Parathyroid adenoma (tissue), 2 donors: ENCODE data around the gene ZBP1.

Experiments used
- H2AFZ ChIP-seq: fragments of 300-600 bp; sonication (generic); one replicate; pipeline ENCODE4 v1.7.0; 2017; ENCODE audit warnings: antibody characterized with exemption, mild to moderate bottlenecking
- H3K27ac ChIP-seq: fragments of 300-600 bp; sonication (generic); one replicate; pipeline ENCODE4 v1.7.0; 2017
- H3K27me3 ChIP-seq: fragments of 300-600 bp; sonication (generic); one replicate; pipeline ENCODE4 v1.7.0; 2017; ENCODE audit warnings: low read length; ENCODE audit not compliant: control insufficient read depth, insufficient read depth
- H3K36me3 ChIP-seq: fragments of 300-600 bp; sonication (generic); one replicate; pipeline ENCODE4 v1.7.0; 2017; ENCODE audit warnings: low read length; ENCODE audit not compliant: control insufficient read depth, insufficient read depth
- H3K4me1 ChIP-seq: fragments of 300-600 bp; sonication (generic); one replicate; pipeline ENCODE4 v1.7.0; 2017; ENCODE audit warnings: control low read depth
- H3K4me2 ChIP-seq: fragments of 300-600 bp; sonication (generic); one replicate; pipeline ENCODE4 v1.7.0; 2017; ENCODE audit warnings: low read length
- H3K4me3 ChIP-seq: fragments of 300-600 bp; sonication (generic); one replicate; pipeline ENCODE4 v1.7.0; 2017; ENCODE audit warnings: low read depth, low read length
- H3K79me2 ChIP-seq: fragments of 300-600 bp; sonication (generic); one replicate; pipeline ENCODE4 v1.7.0; 2017; ENCODE audit warnings: control low read depth
- H3K9ac ChIP-seq: fragments of 300-600 bp; sonication (generic); one replicate; pipeline ENCODE4 v1.7.0; 2017; ENCODE audit warnings: mild to moderate bottlenecking
- H3K9me3 ChIP-seq: fragments of 300-600 bp; sonication (generic); one replicate; pipeline ENCODE4 v1.7.0; 2017; ENCODE audit warnings: low read length; ENCODE audit not compliant: control insufficient read depth
- CTCF ChIP-seq: fragments of 300-600 bp; sonication (generic); IDR thresholded peaks from one replicate; pipeline ENCODE4 v1.7.0; 2017; ENCODE audit warnings: antibody characterized with exemption, mild to moderate bottlenecking
- donor health status: primary hyperparathyroidism.

The ZBP1 gene

DNA sequence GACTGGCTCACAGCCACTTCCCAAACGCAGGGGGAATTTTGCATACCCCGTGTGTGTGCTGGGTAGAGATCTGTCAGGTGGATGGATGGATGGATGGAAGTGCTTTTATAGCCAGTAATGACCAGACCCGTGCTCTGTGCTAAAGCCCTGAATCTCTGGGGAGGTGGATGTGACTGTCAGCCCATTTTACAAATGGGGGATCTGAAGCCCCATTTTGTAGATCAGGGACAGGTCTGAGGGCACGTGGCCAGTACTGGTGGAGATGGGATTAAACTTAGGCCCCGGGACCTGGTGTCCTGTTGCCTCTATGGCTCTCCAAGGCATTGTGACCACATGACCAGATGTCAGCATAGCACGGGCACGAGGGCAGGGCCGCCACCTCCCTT lies 38.2 kb upstream of the ZBP1 start:
- Histone ChIP-seq H3K9ac (no peak overlapping the region), H3K9me3 (no peaks in the 10 kb centered on the region), H3K27me3 (no peaks in the 10 kb centered on the region), H3K4me2 (no peak overlapping the region), H3K4me3 (no peak overlapping the region), H3K4me1 (peaks cover 5% of the 10 kb centered on the region), H3K79me2 (no peaks in the 10 kb centered on the region), H3K27ac (no peak overlapping the region), H2AFZ (no peak overlapping the region), H3K36me3 (no peaks in the 10 kb centered on the region)
- no peak for TF ChIP-seq CTCF

- Histone ChIP-seq H3K4me2 (no peak overlapping the region), H3K9ac (no peak overlapping the region), H3K4me1 (peaks cover 5% of the 10 kb centered on the region), H2AFZ (no peak overlapping the region), H3K27ac (no peak overlapping the region), H3K27me3 (no peaks in the 10 kb centered on the region), H3K79me2 (no peaks in the 10 kb centered on the region), H3K36me3 (no peaks in the 10 kb centered on the region), H3K4me3 (no peak overlapping the region), H3K9me3 (no peaks in the 10 kb centered on the region)
- TF ChIP-seq CTCF: no peak
Measured at GRCh38 chr20:57657535-57658446, 37.6 kb upstream of the ZBP1 start.

DNA sequence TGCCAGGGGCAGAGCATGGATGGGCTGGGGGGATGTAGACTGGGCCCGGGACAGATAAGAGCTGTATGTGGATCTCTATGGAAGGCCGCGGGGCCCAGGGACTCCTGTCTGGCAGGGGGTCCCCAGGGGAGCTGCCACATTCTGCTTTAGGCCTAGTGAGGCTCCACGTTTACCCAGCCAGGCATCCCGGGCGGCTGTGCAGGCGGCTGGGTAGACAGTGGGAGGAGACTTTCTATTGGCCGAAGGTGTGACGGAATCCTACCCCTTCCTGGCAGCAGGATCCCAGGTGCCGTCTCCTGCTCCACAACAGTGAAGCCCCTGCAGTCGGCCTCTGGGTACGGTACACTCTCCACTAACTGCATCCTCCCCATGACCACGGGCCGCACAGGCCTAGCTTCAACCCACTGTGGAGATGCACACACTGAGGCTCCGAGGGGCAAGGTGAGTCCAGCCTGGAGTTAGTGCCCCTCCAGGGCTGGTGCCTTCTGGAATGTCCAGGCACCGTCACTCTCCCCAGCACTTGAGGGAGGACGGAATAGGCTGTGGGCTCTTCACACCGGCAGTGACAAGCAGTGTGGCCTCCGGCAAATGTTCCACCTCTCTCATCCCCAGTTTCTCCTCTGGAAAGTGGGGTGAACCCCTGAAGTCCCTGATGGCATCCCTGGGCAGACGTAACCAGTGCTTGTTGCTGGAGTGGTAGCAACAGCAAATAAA lies 36.8 kb upstream of the ZBP1 start:
- Histone ChIP-seq H3K4me1 (peaks cover 5% of the 10 kb centered on the region), H3K9me3 (no peaks in the 10 kb centered on the region), H3K79me2 (no peaks in the 10 kb centered on the region), H3K27ac (no peak overlapping the region), H3K4me3 (no peak overlapping the region), H3K36me3 (no peaks in the 10 kb centered on the region), H3K4me2 (no peak overlapping the region), H2AFZ (no peak overlapping the region), H3K27me3 (no peaks in the 10 kb centered on the region), H3K9ac (no peak overlapping the region)
- no peak for TF ChIP-seq CTCF

DNA sequence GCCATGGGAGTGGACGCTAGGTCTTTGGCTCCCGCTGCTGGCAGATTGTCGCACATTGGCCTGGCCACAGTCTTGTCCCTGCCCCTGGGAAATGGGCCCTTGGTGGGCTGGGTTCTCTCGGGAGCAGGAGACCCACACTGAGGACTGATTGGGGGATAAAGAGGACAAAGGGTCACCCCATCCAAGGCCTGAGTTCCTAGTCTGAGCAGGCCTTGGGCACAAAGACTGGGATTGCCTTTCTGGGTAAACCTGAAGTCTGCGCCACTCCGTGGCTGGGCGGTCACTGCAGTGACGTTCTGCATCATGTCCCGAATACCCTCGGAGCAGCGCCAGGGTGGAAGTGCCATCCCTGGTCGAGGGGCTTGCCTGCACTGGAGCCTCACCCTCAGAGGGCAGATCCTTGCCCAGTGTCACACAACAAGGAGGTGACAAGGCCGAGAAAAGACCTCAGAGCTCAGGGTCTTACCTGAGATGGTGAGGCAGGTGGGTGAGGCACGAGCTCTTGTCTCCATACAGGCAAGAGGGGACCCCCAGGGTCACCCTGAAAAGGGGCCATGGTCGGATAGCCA lies 36.1 kb upstream of the ZBP1 start:
- no peaks in the 10 kb centered on the region for H3K79me2 ChIP-seq
- H3K9me3 ChIP-seq: no peaks in the 10 kb centered on the region
- H3K27ac ChIP-seq: no peak overlapping the region
- no peak for TF ChIP-seq CTCF
- H3K4me2 ChIP-seq: no peak overlapping the region
- no peak overlapping the region for H3K4me3 ChIP-seq
- H3K36me3 ChIP-seq: no peaks in the 10 kb centered on the region
- H3K4me1 ChIP-seq: peaks cover 5% of the 10 kb centered on the region
- H2AFZ ChIP-seq: no peak overlapping the region
- no peak overlapping the region for H3K9ac ChIP-seq
- no peaks in the 10 kb centered on the region for H3K27me3 ChIP-seq
